ENCODE results near the gene ZNF629. TPM values are rescaled to one million over a fixed set of nuclear protein-coding genes. Genes with fewer than 3 reads are reported as not detected.
"Not testable (repeated sequence)": the region's sequence is repeated elsewhere in the genome, so short reads cannot be mapped to it uniquely, and the experiment has no call there.

ZNF629 gene
- total and polyA plus RNA-seq, 12 donors, result 7.9 to 27.0 (median 21.9) TPM

GRCh38 chr16:30816769-30817168 is 29.8 kb upstream of the ZNF629 start:
- no peaks in the 10 kb centered on the region for H3K36me3 ChIP-seq (replicated peaks in 1 of 2)
- intact Hi-C loops (cut with DNase I), result no loop called here
- no peaks in the 10 kb centered on the region for H3K27me3 ChIP-seq
- TF ChIP-seq CTCF (IDR thresholded peaks at IDR 0.05) (no peak), POLR2A (IDR thresholded peaks at IDR 0.05) (no peak)
- no peaks in the 10 kb centered on the region for H3K9me3 ChIP-seq (replicated peaks in 1 of 3)
- no peak overlapping the region for H3K4me3 ChIP-seq
- H3K27ac ChIP-seq, result no peak overlapping the region
- no peak for DNase-seq
- 46 to 71% (median 55%) methylated on average over 2 of the region's 2 CpGs for WGBS, 4 donors
- peaks cover 0 to 11% of the 10 kb centered on the region in 2 donors for H3K4me1 ChIP-seq (replicated peaks in 1 of 2)

- TF ChIP-seq POLR2A (IDR thresholded peaks at IDR 0.05) (no peak), CTCF (IDR thresholded peaks at IDR 0.05) (no peak)
- H3K9me3 ChIP-seq (replicated peaks in 1 of 3), result no peaks in the 10 kb centered on the region
- intact Hi-C loops (cut with DNase I), result no loop called here
- 79 to 87% (median 85%) methylated on average over 3 of the region's 3 CpGs for WGBS, 4 donors
- H3K36me3 ChIP-seq (replicated peaks in 1 of 2), result no peaks in the 10 kb centered on the region
- peaks cover 0 to 11% of the 10 kb centered on the region in 2 donors for H3K4me1 ChIP-seq (replicated peaks in 1 of 2)
- peak overlapping the region; percentile 65 to 85 (median 78) for H3K27ac ChIP-seq
- DNase-seq, result no peak
- no peaks in the 10 kb centered on the region for H3K27me3 ChIP-seq
- H3K4me3 ChIP-seq, result peak overlapping the region in 2 of 4 donors; percentile 33 to 42
Observed at GRCh38 chr16:30813821-30814189, 26.8 kb upstream of the ZNF629 start.

- intact Hi-C loops (cut with DNase I); H3K9me3 ChIP-seq (replicated peaks in 1 of 3); H3K27ac ChIP-seq; H3K4me3 ChIP-seq; DNase-seq; H3K36me3 ChIP-seq (replicated peaks in 1 of 2); H3K27me3 ChIP-seq: not testable (repeated sequence)
- H3K4me1 ChIP-seq (replicated peaks in 1 of 2), result peaks cover 16 to 25% of the 10 kb centered on the region in 2 donors
- 69 to 87% (median 81%) methylated on average over 4 to 5 of the region's 5 CpGs for WGBS, 4 donors
Observed at GRCh38 chr16:30809675-30810074, 22.7 kb upstream of the ZNF629 start.

GRCh38 chr16:30808890-30809426 is 22.0 kb upstream of the ZNF629 start:
- H3K4me3 ChIP-seq; H3K9me3 ChIP-seq (replicated peaks in 1 of 3); H3K36me3 ChIP-seq (replicated peaks in 1 of 2); intact Hi-C loops (cut with DNase I); H3K27me3 ChIP-seq: not testable (repeated sequence)
- 30 to 39% (median 32%) methylated on average over 5 of the region's 5 CpGs for WGBS, 4 donors
- Histone ChIP-seq H3K4me1 (replicated peaks in 1 of 2) (peaks cover 16 to 22% of the 10 kb centered on the region in 2 donors), H3K27ac (peak overlapping the region in 2 of 5 donors; percentile 15 to 34)
- peak in 6 of 7 donors; percentile 43 to 77 (median 66) for DNase-seq

GRCh38 chr16:30808146-30808545 is 21.1 kb upstream of the ZNF629 start:
- H3K27me3 ChIP-seq, result no peaks in the 10 kb centered on the region
- no peak overlapping the region for H3K4me3 ChIP-seq
- TF ChIP-seq POLR2A (IDR thresholded peaks at IDR 0.05) (no peak), CTCF (IDR thresholded peaks at IDR 0.05) (no peak)
- no peak for DNase-seq
- no peaks in the 10 kb centered on the region for H3K9me3 ChIP-seq (replicated peaks in 1 of 3)
- 73 to 98% (median 85%) methylated on average over 5 of the region's 5 CpGs for WGBS, 4 donors
- H3K36me3 ChIP-seq (replicated peaks in 1 of 2), result no peaks in the 10 kb centered on the region
- peaks cover 16 to 17% of the 10 kb centered on the region in 2 donors for H3K4me1 ChIP-seq (replicated peaks in 1 of 2)
- intact Hi-C loops (cut with DNase I), result no loop called here
- H3K27ac ChIP-seq, result no peak overlapping the region

Data from adrenal gland (tissue), 12 donors.